Muscle of leg (tissue), 11 donors: ENCODE results near the gene CNOT1. TPM values are rescaled to one million over a fixed set of nuclear protein-coding genes. Genes with fewer than 3 reads are reported as not detected.
"Not testable (repeated sequence)": the region's sequence is repeated elsewhere in the genome, so short reads cannot be mapped to it uniquely, and the experiment has no call there.

Experiments used
- DNase-seq: peaks from one replicate; pipeline ENCODE4 v3.0.0; 2013
- H3K27ac ChIP-seq: one replicate; pipeline ENCODE4 v1.5.1; 2013; ENCODE audit warnings: mild to moderate bottlenecking, low read length, control low read depth
- H3K27me3 ChIP-seq: one replicate; pipeline ENCODE4 v1.6.1; 2013; ENCODE audit warnings: low read length; ENCODE audit not compliant: control insufficient read depth, insufficient read depth
- H3K36me3 ChIP-seq: one replicate; pipeline ENCODE4 v1.6.1; 2013; ENCODE audit warnings: low read length; ENCODE audit not compliant: control insufficient read depth, insufficient read depth
- H3K4me1 ChIP-seq: one replicate; pipeline ENCODE4 v1.6.1; 2013; ENCODE audit warnings: low read length; ENCODE audit not compliant: control insufficient read depth, insufficient read depth
- H3K4me3 ChIP-seq: one replicate; pipeline ENCODE4 v1.5.1; 2013; ENCODE audit warnings: low read length, control low read depth
- H3K9me3 ChIP-seq: replicated peaks from 2 replicates; pipeline ENCODE4 v1.6.1; 2013; ENCODE audit warnings: low read depth, low read length; ENCODE audit not compliant: control insufficient read depth
- WGBS: methylation state at CpG from one replicate; pipeline ENCODE4 v1.1.5; 2013; ENCODE audit warnings: missing lambda C conversion rate; ENCODE audit not compliant: insufficient coverage; 5-methylcytosine and 5-hydroxymethylcytosine counted together
- polyA plus RNA-seq, 8 donors: library from polyadenylated mRNA; unstranded; fragments of 120-200 nt; gene quantifications; one replicate each; pipeline versions ENCODE4 v1.2.1 to v1.2.3, GENCODE V29; 2013; ENCODE audit warnings: inconsistent platforms in 1 of 8, low replicate concordance in 1 of 8; ENCODE audit not compliant: insufficient read length in 8 of 8, insufficient read depth in 1 of 8
- total RNA-seq: library from RNA; stranded (reverse); fragments of 120-200 nt; gene quantifications from one replicate; pipeline ENCODE4 v1.2.4, GENCODE V29; 2013

Gene CNOT1
- total and polyA plus RNA-seq, 9 donors: 85.1 to 121 (median 99.9) TPM

DNA sequence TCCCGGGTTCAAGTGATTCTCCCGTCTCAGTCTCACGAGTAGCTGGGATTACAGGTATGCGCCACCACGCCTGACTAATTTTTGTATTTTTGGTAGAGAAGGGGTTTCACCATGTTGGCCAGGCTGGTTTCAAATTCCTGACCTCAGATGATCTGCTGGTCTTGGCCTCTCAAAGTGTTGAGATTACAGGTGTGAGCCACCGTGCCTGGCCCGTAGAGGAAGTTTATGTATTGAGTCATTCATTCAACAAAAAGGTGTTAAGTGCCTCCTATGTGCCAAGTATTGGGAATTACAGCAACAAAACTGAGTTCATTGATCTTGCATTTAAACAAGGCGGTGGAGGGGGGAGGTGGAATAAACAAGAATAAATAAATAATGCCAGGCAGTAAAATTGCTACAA, 10.2 kb upstream of the CNOT1 start:
- H3K27me3 ChIP-seq: no peaks in the 10 kb centered on the region
- no peaks in the 10 kb centered on the region for H3K9me3 ChIP-seq
- H3K4me3 ChIP-seq: no peak overlapping the region
- WGBS: 98% methylated on average over 6 of the region's 8 CpGs
- no peak overlapping the region for H3K27ac ChIP-seq
- no peak for DNase-seq
- H3K4me1 ChIP-seq: no peaks in the 10 kb centered on the region
- no peaks in the 10 kb centered on the region for H3K36me3 ChIP-seq

DNA sequence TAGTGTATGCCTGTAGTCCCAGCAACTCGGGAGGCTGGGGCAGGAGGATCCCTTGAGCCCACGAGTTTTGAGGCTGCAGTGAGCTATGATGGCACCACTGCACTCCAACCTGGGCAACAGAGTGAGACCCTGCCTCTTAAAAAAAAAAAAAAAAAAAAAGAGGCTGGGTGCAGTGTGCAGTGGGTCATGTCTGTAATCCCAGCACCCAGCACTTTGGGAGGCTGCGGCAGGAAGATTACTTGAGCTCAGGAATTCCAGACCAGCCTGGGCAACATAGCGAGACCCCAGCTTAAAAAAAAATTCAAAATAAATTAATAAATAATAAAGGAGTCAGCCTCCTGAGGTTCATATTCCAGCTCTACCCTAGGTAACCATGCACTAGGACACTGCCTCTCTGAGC, 9.6 kb upstream of the CNOT1 start:
- H3K9me3 ChIP-seq: no peaks in the 10 kb centered on the region
- no peak overlapping the region for H3K4me3 ChIP-seq
- WGBS: 60% methylated on average over 1 of the region's 4 CpGs
- H3K36me3 ChIP-seq: no peaks in the 10 kb centered on the region
- H3K27ac ChIP-seq: no peak overlapping the region
- no peak for DNase-seq
- no peaks in the 10 kb centered on the region for H3K4me1 ChIP-seq
- H3K27me3 ChIP-seq: no peaks in the 10 kb centered on the region

DNA sequence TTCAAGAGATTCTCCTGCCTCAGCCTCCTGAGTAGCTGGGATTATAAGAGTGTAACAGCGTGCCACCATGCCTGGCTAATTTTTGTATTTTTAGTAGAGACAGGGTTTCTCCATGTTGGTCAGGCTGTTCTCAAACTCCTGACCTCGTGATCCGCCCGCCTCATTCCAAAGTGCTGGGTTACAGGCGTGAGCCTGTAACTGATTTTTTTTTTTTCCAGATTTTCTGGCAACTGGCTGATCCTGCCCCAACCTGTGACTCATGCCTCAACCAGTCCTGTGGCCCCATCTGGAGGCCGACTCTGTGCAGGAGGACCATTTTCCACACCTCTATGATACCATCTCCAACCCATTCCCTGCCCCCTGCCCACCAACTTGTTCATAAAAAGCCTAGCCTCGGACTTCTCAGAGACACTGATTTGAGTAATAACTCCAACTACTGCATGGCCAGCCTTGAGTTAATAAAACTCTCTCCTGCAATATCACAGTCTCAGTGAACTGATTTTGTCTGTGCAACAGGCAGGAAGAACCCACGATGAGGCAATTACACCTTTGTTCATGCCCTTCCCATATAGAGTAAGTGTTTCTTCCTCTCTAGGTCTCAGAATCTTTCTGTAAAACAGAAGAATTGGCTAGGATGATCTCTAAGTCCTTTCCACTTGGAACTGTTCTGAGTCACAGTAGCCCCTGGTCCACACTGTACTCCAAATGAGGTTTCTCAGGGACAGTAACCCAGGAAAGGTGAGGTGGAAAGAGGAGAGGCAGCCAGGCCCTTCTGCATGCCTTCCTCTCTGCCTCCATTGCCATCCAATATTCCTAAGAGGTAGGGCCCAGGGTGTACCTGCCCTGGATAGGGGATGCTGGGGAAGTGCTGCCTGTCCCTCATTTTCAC, 8.8 kb upstream of the CNOT1 start:
- no peak overlapping the region for H3K27ac ChIP-seq
- no peaks in the 10 kb centered on the region for H3K27me3 ChIP-seq
- no peak overlapping the region for H3K4me3 ChIP-seq
- 63% methylated on average over 7 of the region's 8 CpGs for WGBS
- no peaks in the 10 kb centered on the region for H3K4me1 ChIP-seq
- DNase-seq: peak; percentile 27
- H3K36me3 ChIP-seq: no peaks in the 10 kb centered on the region
- H3K9me3 ChIP-seq: no peaks in the 10 kb centered on the region

DNA sequence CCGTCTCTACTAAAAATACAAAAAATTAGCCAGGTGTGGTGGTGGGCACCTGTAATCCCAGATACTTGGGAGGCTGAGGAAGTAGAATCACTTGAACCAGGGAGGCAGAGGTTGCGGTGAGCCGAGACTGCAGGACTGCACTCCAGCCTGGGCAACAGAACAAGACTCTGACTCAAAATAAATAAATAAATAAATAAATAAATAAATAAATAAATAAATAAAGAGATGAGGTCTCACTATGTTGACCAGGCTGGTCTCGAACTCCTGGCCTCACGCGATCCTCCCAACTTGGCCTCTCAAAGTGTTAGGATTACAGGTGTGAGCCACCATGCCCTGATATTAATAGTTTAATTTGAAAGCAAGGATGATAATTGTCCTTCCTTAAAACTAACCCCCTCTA, 7.4 kb upstream of the CNOT1 start:
- no CpG with 5 or more reads among the region's 6 CpGs for WGBS
- not testable (repeated sequence) for H3K9me3 ChIP-seq, H3K36me3 ChIP-seq, H3K27ac ChIP-seq, H3K4me1 ChIP-seq, H3K4me3 ChIP-seq, DNase-seq, H3K27me3 ChIP-seq

GRCh38 chr16:58636466-58636865, 6.8 kb upstream of the CNOT1 start:
- H3K36me3 ChIP-seq: no peaks in the 10 kb centered on the region
- H3K27me3 ChIP-seq: no peaks in the 10 kb centered on the region
- no peak overlapping the region for H3K27ac ChIP-seq
- no peak overlapping the region for H3K4me3 ChIP-seq
- DNase-seq: no peak
- H3K9me3 ChIP-seq: no peaks in the 10 kb centered on the region
- 77% methylated on average over 3 of the region's 4 CpGs for WGBS
- H3K4me1 ChIP-seq: no peaks in the 10 kb centered on the region

DNA sequence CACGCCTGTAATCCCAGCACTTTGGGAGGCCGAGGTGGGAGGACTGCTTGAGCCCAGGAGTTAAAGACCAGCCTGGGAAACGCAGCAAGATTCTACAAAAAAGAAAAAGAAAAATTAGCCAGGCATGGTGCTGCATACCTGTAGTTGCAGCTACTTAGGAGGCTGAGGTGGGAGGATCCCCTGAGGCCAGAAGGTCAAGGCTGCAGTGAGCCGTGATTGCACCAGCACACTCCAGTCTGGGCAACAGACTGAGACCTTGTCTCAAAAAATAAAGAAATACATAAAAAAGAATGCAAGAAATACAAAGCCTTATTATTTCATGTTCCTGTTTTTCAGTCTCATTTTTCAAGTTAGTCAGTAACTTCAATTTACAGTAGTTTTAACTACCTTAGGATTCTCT, 5.9 kb upstream of the CNOT1 start:
- Histone ChIP-seq H3K36me3 (no peaks in the 10 kb centered on the region), H3K4me3 (no peak overlapping the region), H3K27ac (no peak overlapping the region), H3K9me3 (no peaks in the 10 kb centered on the region), H3K4me1 (no peaks in the 10 kb centered on the region), H3K27me3 (no peaks in the 10 kb centered on the region)
- WGBS: 95% methylated on average over 3 of the region's 4 CpGs
- no peak for DNase-seq

DNA sequence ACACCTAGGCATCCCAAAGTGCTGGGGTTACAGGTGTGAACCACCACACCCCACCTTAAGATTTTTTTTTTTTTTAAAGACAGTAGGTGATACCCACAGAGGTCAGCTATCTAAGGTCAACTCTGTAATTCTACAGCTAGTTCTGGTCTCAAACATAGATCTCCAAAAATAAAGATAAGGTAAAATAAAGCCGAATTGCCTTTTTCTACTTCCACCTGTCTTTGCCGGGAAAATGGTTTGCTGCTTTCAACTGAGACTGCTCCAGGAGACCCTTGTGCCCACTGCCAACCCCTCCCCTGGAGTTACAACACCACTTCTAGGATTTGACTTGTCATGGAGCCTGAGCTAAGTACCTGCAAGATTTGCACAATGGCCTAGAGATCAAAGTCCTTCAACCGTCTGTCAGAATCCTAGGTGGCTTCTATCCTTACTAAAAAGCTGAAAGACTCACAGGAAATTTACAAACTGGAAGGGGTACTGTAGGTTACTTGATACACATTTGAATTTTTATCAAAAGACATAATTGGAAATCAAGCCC, 4.7 kb upstream of the CNOT1 start:
- Histone ChIP-seq H3K4me3 (no peak overlapping the region), H3K4me1 (no peaks in the 10 kb centered on the region), H3K27me3 (no peaks in the 10 kb centered on the region), H3K36me3 (no peaks in the 10 kb centered on the region), H3K27ac (no peak overlapping the region), H3K9me3 (no peaks in the 10 kb centered on the region)
- WGBS: 77% methylated on average over 2 of the region's 3 CpGs
- no peak for DNase-seq

GRCh38 chr16:58628845-58629732, 537 bp downstream of the CNOT1 start:
- WGBS: under 1% methylated on average over 49 of the region's 53 CpGs
- Histone ChIP-seq H3K36me3 (peaks cover 5% of the 10 kb centered on the region), H3K27ac (peak overlapping the region; percentile 99), H3K4me1 (peaks cover 3% of the 10 kb centered on the region), H3K4me3 (peak overlapping the region; percentile 85), H3K27me3 (no peaks in the 10 kb centered on the region), H3K9me3 (no peaks in the 10 kb centered on the region)
- DNase-seq: peak; percentile 69

GRCh38 chr16:58624209-58624608, 5.4 kb downstream of the CNOT1 start:
- no peaks in the 10 kb centered on the region for H3K9me3 ChIP-seq
- DNase-seq: no peak
- H3K4me3 ChIP-seq: no peak overlapping the region
- H3K4me1 ChIP-seq: peaks cover 3% of the 10 kb centered on the region
- H3K27me3 ChIP-seq: no peaks in the 10 kb centered on the region
- H3K27ac ChIP-seq: no peak overlapping the region
- no CpG with 5 or more reads among the region's 7 CpGs for WGBS
- H3K36me3 ChIP-seq: peaks cover 25% of the 10 kb centered on the region

- WGBS: 89% methylated on average over 3 of the region's 10 CpGs
- Histone ChIP-seq H3K4me1 (no peaks in the 10 kb centered on the region), H3K9me3 (no peaks in the 10 kb centered on the region), H3K27me3 (no peaks in the 10 kb centered on the region), H3K4me3 (no peak overlapping the region), H3K27ac (no peak overlapping the region), H3K36me3 (peaks cover 38% of the 10 kb centered on the region)
- no peak for DNase-seq
Observed at GRCh38 chr16:58620396-58620795, 9.2 kb downstream of the CNOT1 start.
